ENCODE results near the gene SEMA3A.
"Not testable (repeated sequence)": the region's sequence is repeated elsewhere in the genome, so short reads cannot be mapped to it uniquely, and the experiment has no call there.

SEMA3A gene

GRCh38 chr7:84162584-84162983, 32.0 kb downstream of the SEMA3A start:
- intact Hi-C loops (cut with DNase I) = no loop called here
- no peak for DNase-seq

DNA sequence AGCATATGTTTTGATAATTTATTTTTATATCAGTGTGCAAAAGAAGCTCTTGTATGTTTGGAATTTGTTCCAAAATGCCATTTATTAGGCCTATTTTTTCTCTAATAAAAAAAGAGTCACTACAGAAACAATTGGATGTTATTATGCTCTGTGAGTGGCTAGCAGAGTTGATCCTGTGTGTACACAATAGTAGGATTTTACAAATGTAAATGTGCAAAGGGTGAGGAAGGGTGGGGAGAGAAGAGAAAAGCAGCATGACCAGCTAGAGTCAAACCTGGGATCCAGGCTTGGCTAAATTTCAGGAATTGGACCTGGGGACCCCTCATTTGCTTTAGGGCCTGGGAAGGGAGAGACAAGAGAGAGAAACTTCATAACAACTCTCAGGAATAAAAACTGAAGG, 32.5 kb downstream of the SEMA3A start:
- intact Hi-C loops (cut with DNase I) = no loop called here

DNA sequence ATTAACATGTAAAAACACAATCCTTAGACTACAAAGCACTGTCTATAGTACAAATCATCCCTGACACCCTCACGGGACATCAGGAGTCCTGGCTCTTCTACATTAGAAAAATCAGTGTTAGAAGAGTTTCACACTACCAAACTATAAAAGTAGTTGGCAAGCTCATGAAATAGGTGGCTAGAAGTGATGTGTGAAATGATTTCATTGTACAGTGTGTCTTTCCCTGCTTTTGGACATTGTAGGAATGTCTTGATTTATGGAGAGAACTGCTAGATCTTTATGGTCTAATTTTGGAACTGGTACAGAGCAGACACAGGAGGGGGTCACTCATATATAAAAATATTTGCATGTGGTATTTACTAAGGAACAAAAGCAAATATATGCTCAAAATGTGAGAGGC, 33.2 kb downstream of the SEMA3A start:
- no peak for DNase-seq
- intact Hi-C loops (cut with DNase I) = no loop called here

More for the DNA sequence above, 32.5 kb downstream of the SEMA3A start:
- no peak for DNase-seq

DNA sequence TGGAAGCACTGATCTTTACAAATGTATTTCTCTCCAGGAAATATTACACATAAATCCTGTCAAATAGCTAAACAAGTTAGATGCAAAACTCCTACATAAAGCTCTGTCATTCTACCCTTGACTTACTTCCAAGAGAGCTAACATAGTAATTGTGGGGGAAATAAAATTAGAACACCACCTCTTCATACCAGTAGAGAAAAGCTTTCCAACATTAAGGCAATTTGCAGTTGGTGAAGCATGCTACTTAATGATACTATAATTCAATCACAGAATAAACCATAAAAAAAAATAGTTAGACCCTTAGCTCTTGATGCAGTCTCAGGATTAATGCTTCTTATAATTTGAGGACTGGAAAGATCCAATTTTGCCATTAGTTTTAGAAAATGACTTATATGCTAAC, 35.2 kb downstream of the SEMA3A start:
- intact Hi-C loops (cut with DNase I) = no loop called here
- no peak for DNase-seq

DNA sequence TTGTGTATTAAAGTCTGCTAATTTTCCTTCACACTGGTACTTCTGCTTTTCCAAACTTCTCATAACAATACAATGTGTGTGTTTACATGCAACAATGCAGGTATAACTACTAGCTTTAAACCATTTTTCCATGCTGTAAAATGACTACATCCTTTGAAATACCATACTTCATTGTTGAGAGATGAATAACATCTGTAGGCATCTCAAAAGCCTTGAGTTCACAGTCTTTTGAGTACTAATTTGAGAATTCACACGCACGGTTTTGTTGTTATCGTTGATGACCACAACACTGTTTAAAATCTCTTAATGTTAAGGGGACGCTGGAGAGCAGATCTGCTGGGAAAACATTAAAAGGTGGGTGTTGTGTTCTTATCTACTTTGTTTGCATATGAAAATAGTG, 37.4 kb downstream of the SEMA3A start:
- intact Hi-C loops (cut with DNase I) = no loop called here
- DNase-seq = no peak

DNA sequence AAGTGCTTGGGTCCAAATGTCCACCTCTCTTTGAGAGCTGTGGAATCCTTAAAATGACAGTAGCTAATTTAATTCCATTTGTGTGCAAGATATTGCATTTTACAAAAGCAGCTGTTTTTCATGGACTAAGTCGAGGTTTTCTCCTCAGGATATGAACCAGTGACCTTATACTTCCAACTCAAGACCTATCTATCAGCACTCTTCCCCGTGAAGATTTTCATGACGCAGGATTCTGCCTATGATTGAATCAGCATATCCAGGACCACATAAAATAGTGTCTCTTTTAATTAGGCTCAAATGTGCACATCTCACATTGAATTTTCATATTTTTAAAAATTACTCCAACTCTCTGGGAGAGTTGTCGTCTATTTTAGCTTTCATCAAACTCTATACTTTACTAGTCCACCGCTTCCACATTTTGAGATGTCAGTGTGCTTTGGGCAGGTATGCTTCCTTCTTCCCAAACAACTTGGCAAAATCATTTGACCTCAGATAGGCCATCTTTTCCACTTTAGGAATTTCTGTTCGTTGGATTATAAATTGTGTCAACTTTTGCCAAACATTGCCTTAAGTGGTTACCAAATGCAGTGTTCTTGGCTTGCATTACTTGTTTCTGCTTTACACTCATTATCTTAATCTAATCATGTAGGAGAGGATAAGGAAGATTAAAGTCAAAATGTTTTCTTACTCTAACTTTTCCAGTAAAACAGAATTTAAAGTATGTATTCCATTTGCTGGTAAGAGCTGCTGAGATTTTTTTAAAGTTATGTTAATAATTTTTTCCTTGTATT, 39.4 kb downstream of the SEMA3A start:
- intact Hi-C loops (cut with DNase I) = no loop called here

DNA sequence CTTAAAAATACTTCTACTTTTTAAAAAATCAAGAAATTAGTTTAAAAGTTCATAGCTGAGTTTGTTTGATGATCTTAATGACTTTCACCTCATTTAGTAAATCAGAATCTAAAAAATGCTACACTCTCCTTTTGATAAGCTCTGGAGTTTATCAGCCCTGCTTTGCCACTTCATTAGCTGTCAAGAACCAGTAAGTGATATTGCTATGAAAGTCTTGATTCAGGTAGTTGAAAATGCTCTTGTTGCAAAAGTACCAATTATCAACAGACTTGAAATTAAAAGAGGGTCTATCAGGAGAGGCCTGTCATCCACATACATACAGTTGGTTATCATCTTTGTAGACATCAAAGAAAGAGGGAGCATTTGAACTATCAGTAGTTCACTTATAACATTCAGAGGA, 41.6 kb downstream of the SEMA3A start:
- intact Hi-C loops (cut with DNase I) = no loop called here
- no peak for DNase-seq

More for the DNA sequence above, 39.4 kb downstream of the SEMA3A start:
- DNase-seq = no peak

DNA sequence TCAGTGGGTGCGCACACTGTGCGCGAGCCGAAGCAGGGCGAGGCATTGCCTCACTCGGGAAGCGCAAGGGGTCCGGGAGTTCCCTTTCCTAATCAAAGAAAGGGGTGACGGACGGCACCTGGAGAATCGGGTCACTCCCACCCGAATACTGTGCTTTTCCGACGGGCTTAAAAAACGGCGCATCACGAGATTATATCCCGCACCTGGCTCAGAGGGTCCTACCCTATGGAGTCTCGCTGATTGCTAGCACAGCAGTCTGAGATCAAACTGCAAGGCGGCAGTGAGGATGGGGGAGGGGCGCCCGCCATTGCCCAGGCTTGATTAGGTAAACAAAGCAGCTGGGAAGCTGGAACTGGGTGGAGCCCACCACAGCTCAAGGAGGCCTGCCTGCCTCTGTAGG, 44.2 kb downstream of the SEMA3A start:
- intact Hi-C loops (cut with DNase I); DNase-seq: not testable (repeated sequence)

DNA sequence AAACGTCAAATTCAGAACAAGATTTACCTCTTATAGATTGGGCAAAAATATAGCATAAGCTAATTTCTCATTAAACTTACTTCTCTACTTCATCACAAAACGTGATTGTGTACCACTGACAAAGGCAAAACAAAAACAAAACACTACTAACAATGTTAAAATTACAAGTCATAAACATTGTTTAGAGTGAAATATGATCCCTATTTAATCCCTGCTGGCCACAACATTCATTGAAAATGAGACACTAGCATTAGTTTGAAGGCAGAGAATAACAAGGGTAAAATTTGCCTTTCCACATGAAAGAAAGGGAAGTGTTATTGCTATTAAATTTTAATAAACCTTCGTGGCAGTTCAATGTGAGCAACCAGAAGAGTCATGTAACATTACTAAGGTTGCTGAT, 45.0 kb downstream of the SEMA3A start:
- DNase-seq = no peak
- intact Hi-C loops (cut with DNase I) = no loop called here

- intact Hi-C loops (cut with DNase I) = no loop called here
- DNase-seq = no peak
Measured at GRCh38 chr7:84145892-84146291, 48.7 kb downstream of the SEMA3A start.

DNA sequence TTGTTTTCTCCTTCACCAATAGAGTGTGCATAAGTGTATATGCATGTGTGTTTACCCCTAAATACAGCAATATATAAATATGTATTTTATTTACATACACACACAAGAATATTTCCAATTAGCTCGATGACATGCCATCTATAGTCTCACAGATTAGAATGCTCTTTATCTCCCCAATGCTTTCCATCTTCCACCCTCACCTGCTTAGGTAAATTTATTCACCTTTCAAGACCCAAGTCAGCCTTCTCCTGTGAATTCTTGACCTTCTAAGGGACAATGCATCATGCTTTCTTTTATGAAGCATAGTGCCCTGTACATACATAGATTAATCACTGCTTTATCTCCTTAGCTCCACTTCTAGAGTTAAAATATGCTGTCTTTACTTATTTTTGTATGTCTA, 49.7 kb downstream of the SEMA3A start:
- intact Hi-C loops (cut with DNase I) = no loop called here
- DNase-seq = no peak

- intact Hi-C loops (cut with DNase I) = no loop called here
- no peak for DNase-seq
Measured at GRCh38 chr7:84144480-84144879, 50.1 kb downstream of the SEMA3A start.

DNA sequence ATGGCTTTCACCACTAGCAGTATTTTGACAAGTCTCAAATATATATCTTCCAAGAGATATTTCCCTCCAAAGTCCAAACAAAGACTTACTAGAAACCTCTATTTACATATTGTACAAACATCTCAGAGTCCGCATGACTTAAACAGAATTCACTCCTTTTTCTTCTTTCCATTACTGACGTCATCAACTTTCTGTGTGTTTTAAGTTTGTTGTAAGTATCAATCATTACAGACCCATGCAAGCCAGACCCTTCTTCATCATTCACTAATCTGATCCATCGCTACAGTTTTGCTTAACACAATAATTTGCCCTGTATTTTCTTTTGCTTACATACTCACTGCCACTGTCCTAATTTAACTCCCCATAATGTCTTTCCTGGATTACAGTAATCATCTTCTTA, 51.9 kb downstream of the SEMA3A start:
- intact Hi-C loops (cut with DNase I) = no loop called here
- no peak for DNase-seq

GRCh38 chr7:84139986-84140729, 54.4 kb downstream of the SEMA3A start:
- intact Hi-C loops (cut with DNase I) = no loop called here
- DNase-seq = no peak

GRCh38 chr7:84138411-84138810, 56.2 kb downstream of the SEMA3A start:
- no peak for DNase-seq
- intact Hi-C loops (cut with DNase I) = no loop called here

GRCh38 chr7:84137812-84138211, 56.8 kb downstream of the SEMA3A start:
- no peak for DNase-seq
- intact Hi-C loops (cut with DNase I) = no loop called here

GRCh38 chr7:84136809-84137208, 57.8 kb downstream of the SEMA3A start:
- intact Hi-C loops (cut with DNase I) = no loop called here
- DNase-seq = no peak

DNA sequence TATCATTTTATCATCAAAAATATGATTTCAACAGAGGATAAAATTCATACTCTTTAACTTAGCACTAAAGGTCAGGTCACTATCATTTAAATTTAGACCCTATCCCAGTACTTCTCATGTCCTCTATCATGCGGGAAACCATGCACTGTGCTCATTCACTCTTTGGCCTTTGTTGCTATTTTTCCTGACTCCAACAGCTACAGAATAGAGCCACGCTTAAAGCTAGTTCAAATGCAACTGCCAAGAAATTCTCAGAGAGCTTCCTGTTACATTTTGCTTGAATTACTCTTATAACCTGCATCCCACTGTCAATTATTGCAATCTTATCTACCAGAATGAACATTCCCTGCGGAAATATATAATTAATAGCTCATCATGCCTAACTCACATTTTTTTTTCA, 58.3 kb downstream of the SEMA3A start:
- intact Hi-C loops (cut with DNase I) = no loop called here
- no peak for DNase-seq

- intact Hi-C loops (cut with DNase I) = no loop called here
- DNase-seq = no peak
Measured at GRCh38 chr7:84134169-84134568, 60.4 kb downstream of the SEMA3A start.

GRCh38 chr7:84125654-84126053, 68.9 kb downstream of the SEMA3A start:
- intact Hi-C loops (cut with DNase I) = no loop called here
- no peak for DNase-seq

Measured in head of caudate nucleus (tissue), 42 donors.